Right ventricle myocardium inferior (tissue), 1 donor: Measurements from ENCODE around the gene DBX1. TPM values are rescaled to one million over a fixed set of nuclear protein-coding genes. Genes with fewer than 3 reads are reported as not detected.

Experiments used
- ATAC-seq: fragments of 200-7000 bp; cut with Tn5 transposase; one replicate; pipeline ENCODE4 v1.9.1; 2020; ENCODE audit warnings: mild to moderate bottlenecking, moderate library complexity
- DNase-seq: peaks from one replicate; pipeline ENCODE4 v3.0.0; 2021; ENCODE audit errors: missing footprints
- intact Hi-C: fragments of 100-400 bp; cut with DNase I; formaldehyde crosslinking; loops from one replicate; pipeline ENCODE4 v1.11.0; 2022
- total RNA-seq: library from RNA; stranded (reverse); fragmentation: NEBNext Ultra II Directional; extraction: Animal tissue kit (Norgen Biotek cat#: 25700); gene quantifications from one replicate; pipeline ENCODE4 v1.2.1, GENCODE V29; 2021
- donor health status: DM: no; HTN: yes; CAD: no; lungs with severe emphysema.

The DBX1 gene
- total RNA-seq, 1 donor from 2014 or later, result not detected

DNA sequence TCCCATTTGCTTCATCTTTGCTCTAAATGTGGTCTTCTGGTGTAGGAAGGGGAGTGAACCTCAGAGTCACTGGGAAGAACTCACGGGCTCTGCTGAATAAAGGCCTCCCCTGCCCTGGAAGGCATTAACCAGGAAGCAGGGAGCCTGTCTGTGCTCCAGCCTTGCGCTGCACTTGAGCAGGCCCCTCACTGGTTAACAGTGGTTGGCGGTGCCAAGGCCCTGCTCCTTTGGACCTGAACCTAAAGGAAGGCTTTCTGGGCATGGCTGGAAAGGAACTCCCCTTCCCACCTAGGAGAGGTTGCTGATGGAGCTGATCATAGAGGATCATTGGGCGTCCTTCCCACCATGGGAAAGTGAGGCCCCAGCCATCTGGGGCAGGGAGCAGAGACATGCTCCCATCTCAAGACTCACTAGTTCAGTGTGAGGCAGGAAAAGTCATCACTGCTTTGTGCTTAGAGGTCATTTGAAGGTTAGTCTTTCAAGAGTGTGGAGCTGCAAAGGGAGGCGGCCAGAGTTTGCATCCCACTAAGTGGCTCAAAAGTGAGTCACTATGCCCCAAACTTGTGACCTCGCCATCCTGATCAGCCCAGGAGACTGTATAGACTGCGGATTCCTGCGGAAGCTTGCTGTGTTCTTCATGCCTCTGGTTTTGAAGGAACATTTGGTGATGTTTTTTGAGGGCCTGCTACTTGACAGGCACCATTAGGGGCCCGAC is 50.4 kb downstream of the DBX1 start:
- intact Hi-C loops, result loop anchor here (10.0 kb wide), 1 partner anchor 535 kb away; no protein-coding TSS in a partner anchor
- ATAC-seq (no peak), DNase-seq (no peak)

Other genes starting within 250 kb of the DBX1 start
- gene HTATIP2, start 203.2 kb upstream of the DBX1 start, total RNA-seq, result 23.4 TPM
- gene PRMT3, start 227.2 kb upstream of the DBX1 start, total RNA-seq, result 13.3 TPM